GM19372 (cell line): ENCODE results near the gene PTTG2.

Experiments
- ATAC-seq: cut with Tn5 transposase; IDR thresholded peaks from one replicate; pipeline ENCODE4 v1.9.1; 2021; ENCODE audit warnings: mild to moderate bottlenecking, low read depth, moderate library complexity; ENCODE audit not compliant: unreplicated experiment

The PTTG2 gene

GRCh38 chr4:38004887-38005286 lies 44.7 kb downstream of the PTTG2 start:
- ATAC-seq = no peak

- no peak for ATAC-seq
These were observed 45.4 kb downstream of the PTTG2 start for GRCh38 chr4:38005637-38006036.

DNA sequence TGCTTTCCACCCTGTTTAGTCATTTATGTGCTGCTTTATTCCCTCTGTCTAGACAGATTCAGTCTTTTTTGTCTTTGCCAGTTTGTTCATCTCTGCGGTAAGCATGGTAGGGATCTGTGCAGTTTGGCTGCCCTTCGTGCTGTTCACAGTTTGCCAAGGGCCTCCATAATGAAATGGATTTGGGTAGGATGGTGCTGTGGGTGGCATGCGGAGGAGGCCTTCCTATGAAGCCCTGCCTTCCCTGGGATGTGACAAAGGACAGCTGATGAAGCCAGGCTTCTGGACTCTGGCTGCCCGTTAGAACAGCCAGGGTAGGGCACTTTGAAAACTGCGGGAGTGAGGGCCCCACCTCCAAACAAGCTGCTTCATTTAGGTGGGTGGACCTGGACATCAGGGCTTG lies 47.4 kb downstream of the PTTG2 start:
- ATAC-seq = no peak

DNA sequence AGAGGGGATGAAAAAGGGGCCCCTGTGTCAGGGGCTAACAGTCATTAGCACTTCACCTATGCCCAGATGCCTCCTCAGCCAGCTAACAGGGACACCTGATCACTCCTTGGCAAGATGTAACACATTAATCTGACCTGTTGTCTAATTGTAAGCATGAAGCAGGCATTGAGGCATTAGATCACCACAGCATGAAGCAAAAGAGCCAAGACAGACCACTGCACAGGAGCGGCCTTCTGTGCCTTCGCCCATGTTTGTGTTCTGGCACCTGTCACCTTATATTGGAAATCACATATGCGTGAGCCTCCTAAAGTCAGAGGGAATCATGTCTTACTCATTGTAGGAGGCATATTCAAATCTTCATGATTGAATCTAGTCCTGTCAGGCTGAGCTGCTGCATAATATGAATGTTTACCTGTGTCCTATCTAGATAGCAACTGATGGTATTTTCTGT lies 48.4 kb downstream of the PTTG2 start:
- no peak for ATAC-seq

DNA sequence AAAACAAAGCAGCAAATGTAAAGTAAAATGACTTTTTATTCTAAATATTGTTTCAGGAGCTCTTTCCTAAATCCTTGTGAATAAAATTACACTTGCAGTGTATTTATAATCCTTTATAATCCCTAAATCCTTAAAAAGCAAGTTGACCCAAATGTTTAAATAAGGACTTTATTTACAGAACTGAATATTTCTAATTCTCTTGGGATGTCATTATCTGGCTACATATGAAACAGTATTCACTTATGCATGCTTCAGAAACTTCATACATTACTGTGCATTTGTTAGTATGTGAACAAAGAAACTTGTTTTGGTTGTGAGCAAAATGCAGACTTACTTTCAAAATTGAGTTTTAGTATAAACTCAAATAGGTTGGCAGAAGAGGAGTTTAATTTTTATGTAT lies 49.2 kb downstream of the PTTG2 start:
- no peak for ATAC-seq

DNA sequence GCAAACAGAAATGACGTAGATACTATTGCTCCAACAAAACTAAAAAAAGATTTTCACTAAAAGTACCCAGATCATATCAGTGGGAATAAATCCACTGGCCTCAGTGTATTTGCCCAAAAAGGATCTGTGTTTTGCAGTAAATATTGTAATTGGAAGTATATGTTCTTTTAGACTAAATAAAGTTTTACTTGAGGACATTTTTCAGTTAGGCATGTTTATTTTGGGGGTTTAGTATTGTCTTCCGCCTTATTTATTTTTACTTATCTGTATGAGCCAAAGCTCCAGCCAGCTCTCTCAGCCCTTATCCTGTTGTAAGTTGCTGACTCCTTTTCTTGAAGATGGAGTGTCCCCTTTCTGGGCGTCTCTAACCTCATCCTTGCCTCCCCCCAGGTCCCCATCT lies 49.8 kb downstream of the PTTG2 start:
- ATAC-seq = no peak
